DND-41 (cell line): Measurements from ENCODE around the gene GREB1.

ENCODE experiments used
- CTCF ChIP-seq: IDR thresholded peaks from 2 replicates; pipeline ENCODE4 v1.5.1; 2012; ENCODE audit warnings: borderline replicate concordance, low read length, moderate library complexity, mild to moderate bottlenecking; ENCODE audit not compliant: poor library complexity, severe bottlenecking; ENCODE audit errors: extremely low read depth
- EZH2 ChIP-seq: IDR thresholded peaks from 3 replicates; pipeline ENCODE4 v1.6.1; 2012; ENCODE audit warnings: borderline replicate concordance, low read depth, mild to moderate bottlenecking, moderate library complexity, low read length, inconsistent platforms; ENCODE audit not compliant: severe bottlenecking

GRCh38 chr2:11502740-11503292 lies 31.0 kb upstream of the GREB1 start:
- no peak for TF ChIP-seq CTCF
- TF ChIP-seq EZH2, result no peak
